ENCODE data around the gene BICD2. TPM values are rescaled to one million over a fixed set of nuclear protein-coding genes. Genes with fewer than 3 reads are reported as not detected.

BICD2 gene
- total and polyA plus RNA-seq, 2 of the 13 experiments (the other 11 are each of a cell fraction or from before 2014, with no cell fraction given): 5.1 to 17.4 TPM

DNA sequence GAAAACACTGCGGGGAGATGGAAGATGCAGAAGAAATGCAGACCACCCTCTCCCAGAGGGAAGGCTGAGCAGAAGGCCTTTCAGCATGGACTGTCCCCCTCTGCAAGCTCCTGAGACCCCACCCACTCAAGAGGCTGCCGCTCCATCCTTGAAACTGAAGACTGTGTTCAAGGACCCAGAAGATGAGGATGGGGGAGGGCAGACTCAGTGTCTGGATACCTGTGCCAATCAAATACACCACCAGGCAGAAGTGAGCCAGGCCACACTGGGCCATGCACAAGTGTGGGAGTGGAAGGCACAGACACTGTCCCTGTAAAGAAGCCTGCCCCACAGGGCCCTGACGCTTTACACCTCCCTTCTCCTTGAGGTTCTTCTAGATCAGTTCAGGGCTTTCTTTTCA, 54.7 kb downstream of the BICD2 start:
- Histone ChIP-seq H3K27me3 (ENCODE audit: control insufficient read depth in 1 of 2, insufficient read depth in 2 of 2, low read length in 2 of 2) (no peaks in the 10 kb centered on the region), H3K4me2 (ENCODE audit: low read depth, low read length) (no peak overlapping the region), H3K9me3 (ENCODE audit: low read length) (no peaks in the 10 kb centered on the region), H3K27ac (ENCODE audit: extremely low read length, insufficient read depth, low read length) (no peak overlapping the region), H3K79me2 (ENCODE audit: insufficient read depth, low read length) (no peaks in the 10 kb centered on the region), H3K9ac (ENCODE audit: insufficient read depth, low read depth, low read length) (no peak overlapping the region), H3K4me3 (replicated peaks in 1 of 3; ENCODE audit: insufficient read depth in 1 of 3, low read depth in 2 of 3, low read length in 3 of 3) (no peak overlapping the region), H3K36me3 (replicated peaks in 1 of 2; ENCODE audit: control insufficient read depth in 1 of 2, insufficient read depth in 2 of 2, low read length in 2 of 2) (peaks cover 14 to 42% of the 10 kb centered on the region in 2 experiments; a peak in 4 of 5 replicates), H4K20me1 (ENCODE audit: insufficient read depth, low read length) (no peaks in the 10 kb centered on the region), H2AFZ (ENCODE audit: low read length) (no peak overlapping the region), H3K4me1 (ENCODE audit: insufficient read depth, low read length) (no peaks in the 10 kb centered on the region)
- intact Hi-C loops (cut with micrococcal nuclease; ENCODE audit: unreplicated experiment): no loop called here
- WGBS (ENCODE audit: low lambda C conversion rate): 100% methylated on average over 3 of the region's 3 CpGs
- FAIRE-seq (no peak), DNase-seq (ENCODE audit: low spot score) (no peak), ATAC-seq (no peak)
- CTCF ChIA-PET (ENCODE audit: low intra/inter-chr PET ratio, low total read pairs): no interaction called here
- TF ChIP-seq, protein P1, sequence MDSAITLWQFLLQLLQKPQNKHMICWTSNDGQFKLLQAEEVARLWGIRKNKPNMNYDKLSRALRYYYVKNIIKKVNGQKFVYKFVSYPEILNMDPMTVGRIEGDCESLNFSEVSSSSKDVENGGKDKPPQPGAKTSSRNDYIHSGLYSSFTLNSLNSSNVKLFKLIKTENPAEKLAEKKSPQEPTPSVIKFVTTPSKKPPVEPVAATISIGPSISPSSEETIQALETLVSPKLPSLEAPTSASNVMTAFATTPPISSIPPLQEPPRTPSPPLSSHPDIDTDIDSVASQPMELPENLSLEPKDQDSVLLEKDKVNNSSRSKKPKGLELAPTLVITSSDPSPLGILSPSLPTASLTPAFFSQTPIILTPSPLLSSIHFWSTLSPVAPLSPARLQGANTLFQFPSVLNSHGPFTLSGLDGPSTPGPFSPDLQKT (CRISPR knock-in tag; IDR thresholded peaks at IDR 0.05; ENCODE audit: borderline replicate concordance): no peak
- no peak for TF ChIP-seq ZFP36L2 (CRISPR knock-in tag; IDR thresholded peaks at IDR 0.05)
- TF ChIP-seq, protein P2, sequence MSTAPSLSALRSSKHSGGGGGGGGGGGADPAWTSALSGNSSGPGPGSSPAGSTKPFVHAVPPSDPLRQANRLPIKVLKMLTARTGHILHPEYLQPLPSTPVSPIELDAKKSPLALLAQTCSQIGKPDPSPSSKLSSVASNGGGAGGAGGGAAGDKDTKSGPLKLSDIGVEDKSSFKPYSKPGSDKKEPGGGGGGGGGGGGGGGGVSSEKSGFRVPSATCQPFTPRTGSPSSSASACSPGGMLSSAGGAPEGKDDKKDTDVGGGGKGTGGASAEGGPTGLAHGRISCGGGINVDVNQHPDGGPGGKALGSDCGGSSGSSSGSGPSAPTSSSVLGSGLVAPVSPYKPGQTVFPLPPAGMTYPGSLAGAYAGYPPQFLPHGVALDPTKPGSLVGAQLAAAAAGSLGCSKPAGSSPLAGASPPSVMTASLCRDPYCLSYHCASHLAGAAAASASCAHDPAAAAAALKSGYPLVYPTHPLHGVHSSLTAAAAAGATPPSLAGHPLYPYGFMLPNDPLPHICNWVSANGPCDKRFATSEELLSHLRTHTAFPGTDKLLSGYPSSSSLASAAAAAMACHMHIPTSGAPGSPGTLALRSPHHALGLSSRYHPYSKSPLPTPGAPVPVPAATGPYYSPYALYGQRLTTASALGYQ (CRISPR knock-in tag; IDR thresholded peaks at IDR 0.05): no peak
- TF ChIP-seq, protein P3, sequence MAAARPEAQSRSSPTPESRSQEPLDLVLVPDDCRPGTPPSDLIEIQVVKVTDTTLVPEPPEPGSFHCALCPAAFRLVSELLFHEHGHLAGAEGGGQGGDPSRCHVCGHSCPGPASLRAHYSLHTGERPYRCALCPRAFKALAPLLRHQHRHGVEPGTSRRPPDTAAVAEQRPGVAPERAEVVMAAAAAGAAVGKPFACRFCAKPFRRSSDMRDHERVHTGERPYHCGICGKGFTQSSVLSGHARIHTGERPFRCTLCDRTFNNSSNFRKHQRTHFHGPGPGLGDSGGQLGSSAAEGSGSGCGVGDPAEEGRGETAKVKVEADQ (CRISPR knock-in tag; IDR thresholded peaks at IDR 0.05; ENCODE audit: borderline replicate concordance): no peak
- no TSS peak for BruUV-seq (replicated peaks)
- POLR2A ChIA-PET: no interaction called here
- in situ Hi-C loops (cut with HindIII; ENCODE audit: extremely low pct_ligation_motif_present, low pct_unique_long_range_greater_than_20kb): no loop called here

DNA sequence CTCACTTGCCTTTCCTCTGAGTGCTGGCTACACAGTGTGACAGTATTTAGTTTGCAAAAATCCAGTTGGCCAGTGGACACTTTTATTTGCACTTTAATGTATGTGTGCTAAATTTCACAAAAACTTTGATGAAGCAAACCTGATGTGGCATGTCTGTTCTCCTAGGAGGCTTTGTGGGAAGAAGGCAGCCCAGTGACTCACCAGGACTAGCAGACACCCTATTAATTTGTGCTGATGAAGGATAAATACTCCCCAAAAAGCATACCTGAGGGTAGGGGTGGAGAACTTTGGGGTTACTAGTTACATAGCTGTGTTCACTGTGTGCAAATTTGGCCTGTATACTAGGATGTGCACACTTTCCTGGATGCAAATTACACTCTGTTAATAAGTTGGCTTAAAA, 55.4 kb downstream of the BICD2 start:
- H3K27ac ChIP-seq (ENCODE audit: extremely low read length, insufficient read depth, low read length): no peak overlapping the region
- FAIRE-seq: no peak
- TF ChIP-seq IKZF1 (IDR thresholded peaks at IDR 0.05): no peak
- TF ChIP-seq MAFK (conservative IDR thresholded peaks at IDR 0.05 in 1 of 2, IDR thresholded peaks at IDR 0.05 in 1 of 2; ENCODE audit: low read length in 2 of 2): peak; percentile 11 to 28; a peak in 1 of 4 replicates

More for the DNA sequence above, 55.4 kb downstream of the BICD2 start:
- H3K9ac ChIP-seq (ENCODE audit: insufficient read depth, low read depth, low read length): no peak overlapping the region
- no peak overlapping the region for H3K4me2 ChIP-seq (ENCODE audit: low read depth, low read length)
- no peaks in the 10 kb centered on the region for H3K9me3 ChIP-seq (ENCODE audit: low read length)
- no peaks in the 10 kb centered on the region for H3K79me2 ChIP-seq (ENCODE audit: insufficient read depth, low read length)
- intact Hi-C loops (cut with micrococcal nuclease; ENCODE audit: unreplicated experiment) (no loop called here), in situ Hi-C loops (cut with HindIII; ENCODE audit: extremely low pct_ligation_motif_present, low pct_unique_long_range_greater_than_20kb) (no loop called here)
- H3K27me3 ChIP-seq (ENCODE audit: control insufficient read depth in 1 of 2, insufficient read depth in 2 of 2, low read length in 2 of 2): no peaks in the 10 kb centered on the region
- no TSS peak for BruUV-seq (replicated peaks)
- no peak for DNase-seq (ENCODE audit: low spot score)
- CTCF ChIA-PET (ENCODE audit: low intra/inter-chr PET ratio, low total read pairs): no interaction called here
- no peak overlapping the region for H2AFZ ChIP-seq (ENCODE audit: low read length)
- peaks cover 8 to 35% of the 10 kb centered on the region in 2 experiments; a peak in 4 of 5 replicates for H3K36me3 ChIP-seq (replicated peaks in 1 of 2; ENCODE audit: control insufficient read depth in 1 of 2, insufficient read depth in 2 of 2, low read length in 2 of 2)
- H3K4me3 ChIP-seq (replicated peaks in 1 of 3; ENCODE audit: insufficient read depth in 1 of 3, low read depth in 2 of 3, low read length in 3 of 3): no peak overlapping the region
- POLR2A ChIA-PET: no interaction called here
- ATAC-seq: no peak
- no peaks in the 10 kb centered on the region for H3K4me1 ChIP-seq (ENCODE audit: insufficient read depth, low read length)
- no peaks in the 10 kb centered on the region for H4K20me1 ChIP-seq (ENCODE audit: insufficient read depth, low read length)

Data from HepG2 (cell line).